HEK293 (cell line): ENCODE data around the gene ARHGAP1.
A peak's percentile ranks its signal among the peaks of the same experiment; 100 is the strongest.

Source experiments
- CTCF ChIA-PET: fragments of 350-600 bp; formaldehyde crosslinking; extraction: SDS; loops from one replicate; lab custom pipeline; 2021; ENCODE audit warnings: antibody characterized with exemption; lab: Yijun Ruan, JAX
- POLR2A ChIA-PET: fragments of 300-600 bp; formaldehyde crosslinking; extraction: SDS; loops from one replicate; lab custom pipeline; 2020; ENCODE audit warnings: antibody characterized with exemption, inconsistent platforms; lab: Yijun Ruan, JAX
- H3K27ac ChIP-seq: fragments of 200-500 bp; sonication (Bioruptor generic); 2 replicates; pipeline ENCODE4 v1.5.1; 2014; ENCODE audit warnings: low read depth, low read length, control low read depth, inconsistent platforms; ENCODE audit errors: extremely low read depth
- H3K36me3 ChIP-seq, 2 experiments: fragments of 200-500 bp in 1 of 2; sonication (Bioruptor generic) in 1 of 2; 1 replicate in 1 of 2; 2 replicates in 1 of 2; pipeline ENCODE4 v1.5.1; 2014 to 2017; ENCODE audit warnings: inconsistent platforms in 2 of 2, low read length in 2 of 2; ENCODE audit not compliant: control insufficient read depth in 2 of 2, insufficient read depth in 1 of 2
- H3K4me1 ChIP-seq: fragments of 200-500 bp; sonication (Bioruptor generic); 2 replicates; pipeline ENCODE4 v1.5.1; 2014; ENCODE audit warnings: mild to moderate bottlenecking, low read length, inconsistent platforms; ENCODE audit not compliant: control insufficient read depth, insufficient read depth
- H3K4me3 ChIP-seq: 2 replicates; pipeline ENCODE4 v1.5.1; 2011; ENCODE audit warnings: low read depth, mild to moderate bottlenecking, control low read depth, low read length, moderate library complexity
- H3K9me3 ChIP-seq: fragments of 200-500 bp; sonication (Bioruptor generic); 2 replicates; pipeline ENCODE4 v1.5.1; 2014; ENCODE audit warnings: low read depth, low read length, inconsistent platforms; ENCODE audit not compliant: control insufficient read depth, insufficient read depth
- EGR2 ChIP-seq: fragments of 450-650 bp; formaldehyde crosslinking; IDR thresholded peaks from 2 replicates; pipeline ENCODE4 v1.5.1; 2016; ENCODE audit warnings: low read depth, missing biosample characterization, missing genetic modification characterization
- PRDM4 ChIP-seq: fragments of 450-650 bp; formaldehyde crosslinking; IDR thresholded peaks from 2 replicates; pipeline ENCODE4 v1.5.1; 2017; ENCODE audit warnings: missing biosample characterization, missing genetic modification characterization
- SETDB1 ChIP-seq: IDR thresholded peaks from one replicate; pipeline ENCODE4 v1.6.1; 2017; ENCODE audit warnings: mild to moderate bottlenecking, low read length, moderate library complexity, mixed read lengths; ENCODE audit not compliant: insufficient read length
- SP7 ChIP-seq: fragments of 450-650 bp; formaldehyde crosslinking; IDR thresholded peaks from 2 replicates; pipeline ENCODE4 v1.5.1; 2016; ENCODE audit warnings: missing biosample characterization, missing genetic modification characterization
- ZNF114 ChIP-seq: fragments of 450-650 bp; formaldehyde crosslinking; IDR thresholded peaks from 2 replicates; pipeline ENCODE4 v1.5.0; 2017; ENCODE audit warnings: missing biosample characterization, missing genetic modification characterization
- ZNF132 ChIP-seq: fragments of 450-650 bp; formaldehyde crosslinking; IDR thresholded peaks from 2 replicates; pipeline ENCODE4 v1.5.1; 2017; ENCODE audit warnings: missing biosample characterization, missing genetic modification characterization, borderline replicate concordance
- ZNF155 ChIP-seq: fragments of 450-650 bp; formaldehyde crosslinking; IDR thresholded peaks from 2 replicates; pipeline ENCODE4 v1.5.1; 2016; ENCODE audit warnings: missing biosample characterization, missing genetic modification characterization
- ZNF157 ChIP-seq: fragments of 450-650 bp; formaldehyde crosslinking; IDR thresholded peaks from 2 replicates; pipeline ENCODE4 v1.5.1; 2016; ENCODE audit warnings: missing biosample characterization, missing genetic modification characterization
- ZNF18 ChIP-seq: fragments of 450-650 bp; formaldehyde crosslinking; IDR thresholded peaks from 2 replicates; pipeline ENCODE4 v1.5.1; 2016; ENCODE audit warnings: missing biosample characterization, missing genetic modification characterization
- ZNF221 ChIP-seq: fragments of 450-650 bp; formaldehyde crosslinking; IDR thresholded peaks from 2 replicates; pipeline ENCODE4 v1.5.1; 2017; ENCODE audit warnings: missing biosample characterization, missing genetic modification characterization, borderline replicate concordance
- ZNF274 ChIP-seq, 2 experiments: fragments of 200-500 bp in 1 of 2; fragments of 450-650 bp in 1 of 2; sonication (Bioruptor generic) in 1 of 2; formaldehyde crosslinking in 1 of 2; IDR thresholded peaks; 2 replicates each; pipeline versions ENCODE4 v1.5.1 to v1.6.1; 2014 to 2016; ENCODE audit warnings: borderline replicate concordance in 1 of 2, inconsistent platforms in 1 of 2, low read length in 1 of 2, missing biosample characterization in 1 of 2, missing genetic modification characterization in 1 of 2
- ZNF280D ChIP-seq: fragments of 450-650 bp; formaldehyde crosslinking; IDR thresholded peaks from 2 replicates; pipeline ENCODE4 v1.5.1; 2016; ENCODE audit warnings: missing biosample characterization, missing genetic modification characterization
- ZNF302 ChIP-seq: fragments of 450-650 bp; formaldehyde crosslinking; IDR thresholded peaks from 2 replicates; pipeline ENCODE4 v1.5.1; 2016; ENCODE audit warnings: missing biosample characterization, missing genetic modification characterization, low read depth
- ZNF404 ChIP-seq: fragments of 450-650 bp; formaldehyde crosslinking; IDR thresholded peaks from 2 replicates; pipeline ENCODE4 v1.5.1; 2017; ENCODE audit warnings: missing biosample characterization, missing genetic modification characterization
- ZNF426 ChIP-seq: fragments of 450-650 bp; formaldehyde crosslinking; IDR thresholded peaks from 2 replicates; pipeline ENCODE4 v1.5.1; 2017; ENCODE audit warnings: missing biosample characterization, missing genetic modification characterization, mild to moderate bottlenecking, inconsistent platforms, moderate library complexity
- ZNF510 ChIP-seq: fragments of 450-650 bp; formaldehyde crosslinking; IDR thresholded peaks from 2 replicates; pipeline ENCODE4 v1.5.1; 2018; ENCODE audit warnings: mild to moderate bottlenecking, missing genetic modification characterization, missing biosample characterization; ENCODE audit not compliant: insufficient replicate concordance
- ZNF513 ChIP-seq: fragments of 450-650 bp; IDR thresholded peaks from 2 replicates; pipeline ENCODE4 v1.5.1; 2018; ENCODE audit warnings: missing biosample characterization, missing genetic modification characterization
- ZNF521 ChIP-seq: fragments of 450-650 bp; formaldehyde crosslinking; IDR thresholded peaks from 2 replicates; pipeline ENCODE4 v1.5.1; 2017; ENCODE audit warnings: missing biosample characterization, mild to moderate bottlenecking, missing genetic modification characterization
- ZNF600 ChIP-seq: fragments of 450-650 bp; formaldehyde crosslinking; IDR thresholded peaks from 2 replicates; pipeline ENCODE4 v1.5.1; 2016; ENCODE audit warnings: missing biosample characterization, missing genetic modification characterization
- ZNF701 ChIP-seq: fragments of 450-650 bp; formaldehyde crosslinking; IDR thresholded peaks from 2 replicates; pipeline ENCODE4 v1.5.1; 2016; ENCODE audit warnings: missing biosample characterization, missing genetic modification characterization
- ZNF768 ChIP-seq: fragments of 450-650 bp; formaldehyde crosslinking; IDR thresholded peaks from 2 replicates; pipeline ENCODE4 v1.5.1; 2018; ENCODE audit warnings: missing biosample characterization, mild to moderate bottlenecking, missing genetic modification characterization
- ZNF792 ChIP-seq: fragments of 450-650 bp; formaldehyde crosslinking; IDR thresholded peaks from 2 replicates; pipeline ENCODE4 v1.5.1; 2016; ENCODE audit warnings: missing biosample characterization, missing genetic modification characterization

ARHGAP1 gene

GRCh38 chr11:46677169-46677568 is 23.2 kb downstream of the ARHGAP1 start (continued):
- TF ChIP-seq ZNF18 (no peak), ZNF521 (tag by site-specific recombination) (no peak)

GRCh38 chr11:46676436-46677158 is 23.8 kb downstream of the ARHGAP1 start:
- Histone ChIP-seq H3K9me3 (no peaks in the 10 kb centered on the region), H3K27ac (no peak overlapping the region), H3K36me3 (peaks cover 0 to 64% of the 10 kb centered on the region in 2 experiments; a peak in 1 of 3 replicates), H3K4me3 (no peak overlapping the region), H3K4me1 (no peaks in the 10 kb centered on the region)
- TF ChIP-seq ZNF302 (tag by site-specific recombination) (no peak), ZNF221 (tag by site-specific recombination) (no peak), ZNF792 (tag by site-specific recombination) (no peak), ZNF600 (tag by site-specific recombination) (peak; percentile 30; the same call in 1 of the 2 replicates), SETDB1 (no peak), ZNF157 (no peak), ZNF426 (tag by site-specific recombination) (no peak), ZNF513 (tag by site-specific recombination) (no peak)
- POLR2A ChIA-PET: interaction anchor here (0.7 kb wide), 1 partner anchor 59 kb away, joined by 5 read pairs; the partner anchor contains the start of gene ATG13
- CTCF ChIA-PET: interaction anchor here (0.7 kb wide), 1 partner anchor 611 kb away, joined by 6 read pairs; no protein-coding TSS in a partner anchor

- H3K27ac ChIP-seq: no peak overlapping the region
- no peaks in the 10 kb centered on the region for H3K9me3 ChIP-seq
- CTCF ChIA-PET: interaction anchor here (0.7 kb wide), 1 partner anchor 611 kb away, joined by 6 read pairs; no protein-coding TSS in a partner anchor
- POLR2A ChIA-PET: interaction anchor here (0.7 to 1.2 kb wide), 2 partner anchors 24 to 59 kb away, joined by 4 to 5 read pairs; partner anchors contain the start of genes ARHGAP1, ATG13 and ZNF408
- peaks cover 0 to 66% of the 10 kb centered on the region in 2 experiments; a peak in 1 of 3 replicates for H3K36me3 ChIP-seq
- H3K4me1 ChIP-seq: no peaks in the 10 kb centered on the region
- H3K4me3 ChIP-seq: no peak overlapping the region
- TF ChIP-seq ZNF701 (no peak), ZNF521 (tag by site-specific recombination) (no peak), ZNF155 (tag by site-specific recombination) (no peak), EGR2 (tag by site-specific recombination) (no peak), ZNF280D (tag by site-specific recombination) (no peak), ZNF768 (no peak), ZNF274 (IDR thresholded peaks at IDR 0.05; ENCODE audit: low read length) (no peak), ZNF274 (tag by site-specific recombination; IDR thresholded peaks at IDR 0.05; ENCODE audit: borderline replicate concordance) (no peak), ZNF404 (no peak), PRDM4 (tag by site-specific recombination) (no peak), ZNF114 (tag by site-specific recombination) (no peak), ZNF132 (tag by site-specific recombination) (no peak), ZNF510 (no peak), SP7 (tag by site-specific recombination) (no peak)
Observed at GRCh38 chr11:46675949-46676348, 24.5 kb downstream of the ARHGAP1 start.
